ENCODE results near the gene ADD2. TPM values are rescaled to one million over a fixed set of nuclear protein-coding genes. Genes with fewer than 3 reads are reported as not detected.

The ADD2 gene
- total and polyA plus RNA-seq, 3 donors from 2014 or later, result 5.1 to 6.1 (median 5.8) TPM

DNA sequence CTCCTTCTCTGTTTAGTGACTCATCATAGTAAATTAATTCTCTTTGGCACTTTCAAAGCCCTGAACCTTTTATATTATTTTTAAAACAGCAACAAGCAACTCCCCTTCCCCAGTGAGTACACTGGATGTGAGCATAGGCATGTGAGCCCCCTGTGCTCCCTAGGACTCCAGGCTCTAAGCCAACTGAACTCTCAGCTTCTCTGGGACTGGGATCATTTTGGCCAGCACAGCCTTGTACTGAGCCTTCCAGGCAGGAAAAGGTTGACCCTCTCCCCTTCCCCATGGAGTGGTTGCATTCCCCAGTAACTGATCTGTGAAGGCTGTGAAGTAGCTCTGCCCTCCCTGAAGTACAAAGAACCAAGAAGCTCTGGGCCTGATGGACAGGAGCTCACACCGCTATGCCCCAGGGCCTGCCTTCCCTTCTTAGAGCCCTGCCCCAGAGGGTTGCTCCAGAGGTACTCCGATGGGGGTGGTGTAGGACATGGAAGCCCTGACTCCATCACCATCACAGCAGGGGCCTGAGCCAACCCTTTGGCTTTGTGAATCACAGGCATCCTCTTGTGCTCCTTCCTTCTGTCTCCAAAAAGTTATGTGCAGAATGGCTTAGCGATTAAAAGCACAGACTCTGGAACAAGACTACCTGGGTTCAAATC is 57.8 kb downstream of the ADD2 start:
- no peaks in the 10 kb centered on the region for H3K9me3 ChIP-seq
- DNase-seq, result no peak
- no peaks in the 10 kb centered on the region for H3K27me3 ChIP-seq
- 87 to 88% methylated on average over 3 of the region's 3 CpGs for WGBS, 2 donors
- H3K27ac ChIP-seq, result no peak overlapping the region
- intact Hi-C loops (cut with DNase I; ENCODE audit: low total_unique reads), result no loop called here
- H3K4me3 ChIP-seq, result no peak overlapping the region
- no peak for TF ChIP-seq POLR2A (IDR thresholded peaks at IDR 0.05)
- TF ChIP-seq, protein P1, sequence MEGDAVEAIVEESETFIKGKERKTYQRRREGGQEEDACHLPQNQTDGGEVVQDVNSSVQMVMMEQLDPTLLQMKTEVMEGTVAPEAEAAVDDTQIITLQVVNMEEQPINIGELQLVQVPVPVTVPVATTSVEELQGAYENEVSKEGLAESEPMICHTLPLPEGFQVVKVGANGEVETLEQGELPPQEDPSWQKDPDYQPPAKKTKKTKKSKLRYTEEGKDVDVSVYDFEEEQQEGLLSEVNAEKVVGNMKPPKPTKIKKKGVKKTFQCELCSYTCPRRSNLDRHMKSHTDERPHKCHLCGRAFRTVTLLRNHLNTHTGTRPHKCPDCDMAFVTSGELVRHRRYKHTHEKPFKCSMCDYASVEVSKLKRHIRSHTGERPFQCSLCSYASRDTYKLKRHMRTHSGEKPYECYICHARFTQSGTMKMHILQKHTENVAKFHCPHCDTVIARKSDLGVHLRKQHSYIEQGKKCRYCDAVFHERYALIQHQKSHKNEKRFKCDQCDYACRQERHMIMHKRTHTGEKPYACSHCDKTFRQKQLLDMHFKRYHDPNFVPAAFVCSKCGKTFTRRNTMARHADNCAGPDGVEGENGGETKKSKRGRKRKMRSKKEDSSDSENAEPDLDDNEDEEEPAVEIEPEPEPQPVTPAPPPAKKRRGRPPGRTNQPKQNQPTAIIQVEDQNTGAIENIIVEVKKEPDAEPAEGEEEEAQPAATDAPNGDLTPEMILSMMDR (IDR thresholded peaks at IDR 0.05), result no peak
- no peaks in the 10 kb centered on the region for H3K4me1 ChIP-seq
- H3K36me3 ChIP-seq (ENCODE audit: low read depth, missing control alignments), result no peaks in the 10 kb centered on the region

DNA sequence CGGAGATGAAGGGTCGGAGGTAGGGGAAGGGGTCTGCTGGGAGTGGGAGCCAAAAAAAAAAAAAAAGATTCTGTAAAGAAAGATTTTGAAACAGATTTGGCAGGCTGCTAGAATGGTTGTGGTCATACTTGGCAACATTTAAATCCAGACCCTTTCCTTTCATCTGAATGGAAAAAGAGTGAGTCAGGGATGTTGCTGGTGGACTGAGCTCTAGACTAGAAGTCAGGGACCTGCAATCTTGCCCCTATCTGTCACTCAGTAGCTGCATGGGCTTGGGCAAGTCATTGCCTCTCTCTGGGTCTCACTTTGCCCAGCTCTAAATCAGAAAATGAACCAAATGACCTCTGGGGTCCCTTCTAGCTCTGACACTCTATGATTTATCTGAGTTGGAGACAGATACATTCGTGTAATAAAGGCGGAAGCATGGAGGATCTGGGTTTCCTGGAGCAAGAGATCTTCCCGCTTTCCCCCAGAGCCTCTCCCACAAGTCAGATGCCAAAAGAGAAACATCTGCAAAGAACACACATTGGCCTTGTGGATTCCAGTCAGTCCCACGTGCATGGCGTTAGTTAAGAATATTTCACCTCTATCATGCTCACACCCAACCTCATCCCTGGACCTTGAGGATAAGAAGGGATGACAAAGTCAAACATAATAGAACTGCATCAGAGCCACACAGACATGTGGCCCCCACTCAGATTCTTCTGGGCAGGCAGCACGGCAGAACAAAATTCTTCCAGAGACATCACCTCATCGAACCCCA is 58.5 kb downstream of the ADD2 start:
- 62 to 71% methylated on average over 9 of the region's 9 CpGs for WGBS, 2 donors
- TF ChIP-seq, protein P1 (IDR thresholded peaks at IDR 0.05), result no peak
- TF ChIP-seq POLR2A (IDR thresholded peaks at IDR 0.05), result no peak
- no peak for DNase-seq
- no peaks in the 10 kb centered on the region for H3K36me3 ChIP-seq (ENCODE audit: low read depth, missing control alignments)
- no peaks in the 10 kb centered on the region for H3K9me3 ChIP-seq
- no peak overlapping the region for H3K27ac ChIP-seq
- H3K27me3 ChIP-seq, result no peaks in the 10 kb centered on the region
- intact Hi-C loops (cut with DNase I; ENCODE audit: low total_unique reads), result no loop called here
- H3K4me3 ChIP-seq, result no peak overlapping the region
- no peaks in the 10 kb centered on the region for H3K4me1 ChIP-seq

DNA sequence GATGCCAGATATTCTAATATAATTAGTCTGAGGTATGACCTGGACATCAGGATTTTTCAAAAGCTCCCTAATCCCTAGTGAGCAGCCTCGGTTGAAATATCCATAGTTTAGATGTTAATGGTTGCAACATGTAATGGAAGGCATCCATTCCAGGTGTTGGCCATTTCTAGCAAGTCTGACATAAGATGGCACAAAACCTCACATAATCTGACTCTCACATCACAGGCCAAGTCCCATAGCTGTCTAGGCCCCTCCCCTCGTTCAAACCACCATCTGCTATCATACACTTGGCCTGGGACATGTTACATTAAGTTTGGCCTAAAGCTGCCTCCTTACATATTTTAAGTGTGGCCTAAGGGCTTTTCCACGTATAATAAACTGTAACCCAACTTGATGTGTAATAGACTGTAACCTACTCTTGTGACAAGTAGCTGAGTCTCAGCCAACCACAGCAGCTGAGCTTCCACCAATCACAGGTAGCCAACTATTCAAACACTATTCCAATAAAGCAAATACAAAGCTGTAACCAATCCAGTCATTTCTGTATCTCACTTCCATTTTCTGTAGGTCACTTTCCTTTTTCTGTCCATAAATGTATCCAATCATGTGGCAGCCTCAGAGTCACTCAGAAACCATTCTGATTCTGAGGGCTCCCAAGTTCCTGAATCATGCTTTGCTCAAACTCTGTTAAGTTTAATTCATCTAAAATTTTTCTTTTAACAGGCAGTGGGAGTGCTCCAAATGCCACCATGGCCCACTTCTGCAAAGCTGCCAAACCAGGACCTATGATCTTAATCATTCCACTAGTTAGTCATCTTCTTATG is 59.4 kb downstream of the ADD2 start:
- Histone ChIP-seq H3K4me3 (no peak overlapping the region), H3K4me1 (no peaks in the 10 kb centered on the region), H3K27me3 (no peaks in the 10 kb centered on the region), H3K9me3 (no peaks in the 10 kb centered on the region), H3K27ac (no peak overlapping the region), H3K36me3 (ENCODE audit: low read depth, missing control alignments) (no peaks in the 10 kb centered on the region)
- TF ChIP-seq, protein P1 (IDR thresholded peaks at IDR 0.05), result no peak
- no peak for TF ChIP-seq POLR2A (IDR thresholded peaks at IDR 0.05)
- 82 to 89% methylated on average over 3 of the region's 3 CpGs for WGBS, 2 donors
- DNase-seq, result no peak
- intact Hi-C loops (cut with DNase I; ENCODE audit: low total_unique reads), result no loop called here

DNA sequence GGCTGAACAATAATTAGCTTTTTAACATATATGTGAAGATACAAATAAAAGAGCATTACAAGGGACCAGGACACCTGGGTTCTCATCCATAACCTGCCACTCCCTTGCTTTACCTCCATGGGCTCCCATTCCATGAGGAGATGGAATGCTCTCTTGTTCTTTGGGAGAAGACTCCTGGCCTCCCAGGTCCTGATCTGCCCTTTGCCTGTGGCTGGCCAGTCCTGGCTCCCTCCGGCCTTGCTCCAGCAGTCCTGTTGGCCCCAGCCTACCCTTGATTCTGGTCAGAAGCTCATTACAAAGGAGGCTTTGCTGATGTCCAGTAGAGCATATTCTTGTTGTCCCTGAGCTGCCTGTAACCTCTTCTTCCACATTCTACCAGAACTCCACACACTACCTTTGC is 60.3 kb downstream of the ADD2 start:
- 84 to 92% methylated on average over 1 of the region's 1 CpG for WGBS, 2 donors
- intact Hi-C loops (cut with DNase I; ENCODE audit: low total_unique reads), result no loop called here
- no peak overlapping the region for H3K27ac ChIP-seq
- no peak overlapping the region for H3K4me3 ChIP-seq
- no peaks in the 10 kb centered on the region for H3K9me3 ChIP-seq
- TF ChIP-seq, protein P1 (IDR thresholded peaks at IDR 0.05), result no peak
- DNase-seq, result no peak
- no peaks in the 10 kb centered on the region for H3K4me1 ChIP-seq
- no peaks in the 10 kb centered on the region for H3K27me3 ChIP-seq
- H3K36me3 ChIP-seq (ENCODE audit: low read depth, missing control alignments), result no peaks in the 10 kb centered on the region
